GM19438 (cell line): ENCODE results near the gene KNOP1.
A peak's percentile ranks its signal among the peaks of the same experiment; 100 is the strongest.

Source experiments
- ATAC-seq: cut with Tn5 transposase; IDR thresholded peaks from one replicate; pipeline ENCODE4 v1.9.1; 2021; ENCODE audit warnings: low read depth; ENCODE audit not compliant: unreplicated experiment

Gene KNOP1

DNA sequence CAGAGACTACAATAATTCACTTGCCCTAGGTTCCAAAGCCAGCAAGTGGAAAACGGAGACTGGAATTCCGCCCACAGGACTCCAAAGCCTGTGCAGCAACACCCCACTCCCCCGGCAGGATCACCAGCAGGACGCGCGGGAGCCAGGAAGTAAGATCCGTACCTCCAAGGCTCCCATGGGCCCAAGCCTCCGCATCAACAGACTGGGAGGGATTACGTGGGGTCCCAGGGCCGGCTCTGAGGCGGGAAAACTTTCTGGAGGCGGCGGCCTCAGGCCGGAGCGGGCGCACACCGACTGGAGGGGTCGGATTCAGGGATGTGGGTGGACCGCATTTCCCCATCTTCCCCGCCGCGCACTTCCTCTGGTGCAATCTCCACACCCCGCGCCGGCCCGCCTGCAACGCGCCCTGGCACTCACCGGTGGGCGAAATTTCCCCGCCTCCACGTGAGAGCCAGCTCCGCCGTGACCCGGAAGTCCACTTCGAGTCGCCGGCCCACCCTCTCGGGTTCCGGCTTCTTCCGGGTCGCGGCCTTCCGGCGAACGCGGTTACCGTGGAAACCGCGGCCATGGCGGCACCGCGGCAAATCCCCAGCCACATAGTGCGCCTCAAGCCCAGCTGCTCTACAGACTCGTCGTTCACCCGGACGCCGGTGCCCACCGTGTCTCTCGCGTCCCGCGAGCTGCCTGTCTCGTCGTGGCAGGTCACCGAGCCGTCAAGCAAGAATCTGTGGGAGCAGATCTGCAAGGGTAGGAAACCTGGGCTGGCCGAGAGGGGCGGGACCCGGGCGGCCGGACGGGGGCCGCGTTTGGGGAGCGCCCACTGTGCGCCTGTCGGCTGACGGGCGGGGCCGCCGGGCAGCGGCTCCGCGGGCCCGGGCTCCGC lies at the start of gene KNOP1, which contains the start of gene IQCK:
TSS of gene KNOP1 (minus strand) at position 487 of the 883 bp plus-strand sequence. CDS start 3,192 bp downstream, outside the sequence.
TSS of gene IQCK (plus strand) at position 531 of the 883 bp plus-strand sequence. CDS start at position 567, 36 bp downstream.
- ATAC-seq = peak; percentile 88

GRCh38 chr16:19767497-19767896 lies 49.5 kb upstream of the KNOP1 start:
- ATAC-seq = no peak

DNA sequence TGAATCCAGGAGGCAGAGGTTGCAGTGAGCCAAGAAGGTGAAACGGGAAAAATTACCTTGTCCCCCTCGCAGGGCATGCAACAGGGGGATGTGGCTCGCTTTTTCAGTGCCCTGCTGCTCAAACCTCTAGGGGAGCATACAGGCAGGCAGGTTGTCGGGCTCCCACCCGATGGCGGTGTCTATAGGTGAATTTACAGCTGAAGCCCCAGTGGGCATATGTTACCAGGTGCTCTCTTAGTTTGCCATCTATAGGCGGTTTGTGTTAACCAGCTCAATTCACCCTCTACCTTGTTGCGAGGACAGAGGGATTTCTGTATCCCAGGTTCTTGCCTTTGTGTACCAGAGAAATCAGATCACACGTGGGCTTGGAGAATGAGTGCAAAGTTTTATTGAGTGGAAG lies 49.0 kb upstream of the KNOP1 start:
- ATAC-seq = no peak

GRCh38 chr16:19766554-19766884 lies 48.5 kb upstream of the KNOP1 start:
- ATAC-seq = no peak

DNA sequence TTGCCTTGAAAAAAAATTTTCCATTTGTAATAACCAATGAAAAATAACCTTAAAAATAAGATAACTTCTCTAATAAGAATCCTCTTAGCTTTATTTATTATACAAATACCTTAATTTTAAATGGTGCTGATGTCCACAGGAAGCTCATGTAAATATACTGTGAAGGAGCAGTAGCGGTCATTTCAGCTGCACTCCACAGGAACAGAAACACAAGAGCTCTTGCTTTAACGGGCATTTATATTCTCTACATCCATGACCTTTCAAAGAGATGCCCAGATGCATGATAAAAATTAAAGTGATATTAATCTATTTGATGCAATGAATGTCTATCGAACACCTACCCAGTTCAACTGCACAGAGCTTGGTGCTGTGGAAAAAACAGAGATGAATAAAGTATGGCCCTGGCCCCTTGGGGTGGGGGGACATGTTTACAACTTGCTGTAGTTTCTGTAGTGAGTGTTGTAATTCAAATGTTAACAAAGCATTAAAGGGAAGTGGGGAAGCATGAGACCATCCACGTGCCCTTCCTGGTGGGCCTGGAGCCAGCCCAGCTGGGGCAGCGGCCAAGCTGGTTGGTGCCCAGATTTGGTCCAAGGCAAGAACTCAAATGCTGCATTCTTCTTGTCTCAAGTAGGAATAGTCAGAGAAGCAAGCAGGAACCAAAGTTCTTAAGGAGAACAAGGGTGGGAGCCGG lies 48.0 kb upstream of the KNOP1 start:
- no peak for ATAC-seq

- no peak for ATAC-seq
Measured at GRCh38 chr16:19760356-19761060, 42.5 kb upstream of the KNOP1 start.

DNA sequence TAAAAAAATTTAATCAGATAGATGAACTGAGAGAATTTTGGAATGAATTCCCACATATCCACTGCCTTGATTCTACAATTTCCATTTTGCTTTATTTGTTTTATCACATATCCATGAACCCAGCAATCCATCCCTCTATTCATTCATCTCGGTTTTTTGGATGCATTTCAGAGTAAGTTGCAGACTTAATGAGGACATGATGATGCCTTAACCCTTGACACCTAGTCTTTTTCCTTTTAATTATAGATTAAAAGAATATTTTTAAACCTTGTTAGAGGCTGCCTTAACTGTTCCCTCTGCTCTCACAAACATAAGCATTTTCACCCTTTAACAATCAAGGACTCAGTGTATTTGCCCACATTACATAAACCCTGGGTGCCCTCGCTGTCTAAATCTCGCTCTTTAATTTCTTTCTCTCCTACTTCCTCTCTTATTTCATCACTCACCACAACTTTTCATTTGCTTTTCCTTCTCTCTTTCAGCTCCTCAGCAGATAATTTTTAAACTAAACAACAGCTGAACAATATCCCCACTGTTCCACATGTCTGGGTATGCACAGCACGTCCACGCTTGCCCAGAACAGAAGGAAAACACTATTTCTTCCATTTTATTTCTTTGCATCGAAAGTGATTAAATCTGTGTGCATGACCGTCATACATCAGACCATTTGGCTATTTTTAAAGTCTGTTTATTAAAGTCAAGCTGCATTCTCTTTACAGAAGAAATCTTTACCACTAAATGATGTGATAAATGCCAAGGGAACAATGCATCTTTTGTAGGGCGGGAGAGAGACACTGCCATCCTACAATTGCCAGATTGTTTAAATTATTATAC lies 40.0 kb upstream of the KNOP1 start:
- no peak for ATAC-seq

GRCh38 chr16:19757026-19757425 lies 39.0 kb upstream of the KNOP1 start:
- ATAC-seq = no peak

- no peak for ATAC-seq
Measured at GRCh38 chr16:19755268-19755667, 37.2 kb upstream of the KNOP1 start.

GRCh38 chr16:19754644-19755036 lies 36.6 kb upstream of the KNOP1 start:
- no peak for ATAC-seq

GRCh38 chr16:19753815-19754643 lies 36.0 kb upstream of the KNOP1 start:
- no peak for ATAC-seq

GRCh38 chr16:19751478-19752385 lies 33.7 kb upstream of the KNOP1 start:
- no peak for ATAC-seq

- ATAC-seq = no peak
Measured at GRCh38 chr16:19749571-19750080, 31.6 kb upstream of the KNOP1 start.

DNA sequence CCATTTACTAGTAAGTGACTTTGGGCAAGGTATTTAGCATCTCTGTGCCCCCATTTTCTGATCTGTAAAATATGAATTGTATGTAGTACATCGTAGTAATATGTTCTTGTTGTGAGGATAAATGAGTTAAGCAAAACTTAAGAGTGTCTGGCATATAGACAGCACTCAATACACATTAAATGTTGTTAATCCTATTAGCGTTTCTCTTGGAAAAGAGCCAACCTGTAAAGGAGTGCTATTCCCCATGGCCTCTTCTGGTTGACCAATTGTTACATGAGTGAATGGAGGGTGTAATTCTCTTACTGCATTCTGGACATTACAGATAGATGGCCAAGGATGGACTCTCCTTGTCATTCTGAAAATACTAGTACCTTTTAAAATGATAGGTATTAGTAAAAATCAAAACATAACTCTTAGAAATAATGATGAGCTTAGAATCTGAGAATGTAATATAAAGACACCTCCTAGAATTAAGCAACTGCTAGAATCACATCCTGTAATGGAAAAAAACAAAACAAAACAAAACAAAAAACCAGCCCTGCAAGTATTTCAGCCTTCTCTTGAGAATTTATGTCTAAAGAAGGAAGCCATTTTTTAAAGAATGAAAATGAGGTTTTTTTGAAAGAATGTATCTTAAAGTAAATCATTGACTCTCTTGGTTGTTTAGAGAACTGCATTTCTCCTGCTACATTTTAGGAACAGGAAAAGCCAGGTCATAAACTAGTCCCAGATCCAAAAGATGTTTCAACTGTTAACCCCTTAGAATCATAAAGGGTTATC lies 30.6 kb upstream of the KNOP1 start:
- ATAC-seq = no peak

DNA sequence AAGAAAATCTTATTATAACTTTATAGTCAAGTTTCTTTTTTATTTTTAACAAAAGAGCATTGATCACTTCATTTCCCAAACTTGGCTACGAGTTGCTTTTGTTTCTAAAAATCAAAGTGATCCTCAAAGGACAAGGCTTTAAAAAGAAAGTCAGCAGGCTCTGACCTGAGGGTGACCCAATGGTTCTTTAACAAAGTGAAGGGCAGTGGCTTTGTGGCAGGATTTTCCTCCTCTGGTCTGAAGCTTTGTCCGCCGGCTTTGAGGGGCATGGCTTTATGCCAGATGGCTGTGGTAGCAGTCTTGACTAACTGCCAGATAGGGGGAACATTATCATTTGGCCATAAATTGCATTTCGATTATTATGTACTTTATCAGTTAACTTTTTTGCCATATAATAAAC lies 28.5 kb upstream of the KNOP1 start:
- ATAC-seq = no peak

DNA sequence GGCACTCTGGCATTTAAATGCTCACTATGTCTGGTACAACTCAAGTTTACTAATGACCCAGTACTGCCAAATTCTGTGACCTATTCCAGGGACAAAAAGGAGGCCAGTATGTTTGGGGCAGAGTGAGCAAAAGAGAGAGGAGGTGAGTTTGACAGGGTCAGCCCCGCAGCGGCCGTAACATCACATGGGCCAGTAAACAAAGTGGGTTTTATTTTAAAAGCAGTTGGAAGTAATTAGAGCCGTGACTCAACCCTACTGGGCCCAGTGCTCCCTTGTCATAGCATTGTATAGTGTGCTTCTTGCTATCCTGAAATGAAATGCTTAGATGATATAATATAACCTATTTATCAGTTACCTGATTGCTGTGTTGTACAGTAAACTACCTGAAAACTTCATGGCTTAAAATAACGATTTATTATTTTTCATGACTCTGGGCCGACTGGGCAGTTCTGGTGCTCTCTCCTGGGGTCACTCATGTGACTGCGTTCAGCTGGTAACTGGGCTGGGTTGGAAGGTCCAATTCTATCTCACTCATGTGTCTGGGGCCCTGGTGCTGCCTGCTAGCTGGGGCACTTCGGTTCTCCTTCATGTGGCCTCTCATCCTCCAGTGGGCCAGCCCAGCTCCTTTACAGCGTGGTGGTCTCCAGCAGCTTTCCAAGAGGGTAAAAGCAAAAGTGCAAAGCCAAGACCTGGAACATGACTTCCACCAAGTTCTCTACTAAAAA lies 27.4 kb upstream of the KNOP1 start:
- ATAC-seq = no peak

GRCh38 chr16:19744670-19745069 lies 26.6 kb upstream of the KNOP1 start:
- no peak for ATAC-seq
